GM12872 (cell line): ENCODE results near the gene SZT2.

Source experiments
- TF ChIP-seq, protein P1 (sequence below): IDR thresholded peaks from 3 replicates; pipeline ENCODE4 v1.5.1; 2011; ENCODE audit warnings: low read depth, mild to moderate bottlenecking, low read length, moderate library complexity; ENCODE audit not compliant: insufficient read depth

The SZT2 gene

DNA sequence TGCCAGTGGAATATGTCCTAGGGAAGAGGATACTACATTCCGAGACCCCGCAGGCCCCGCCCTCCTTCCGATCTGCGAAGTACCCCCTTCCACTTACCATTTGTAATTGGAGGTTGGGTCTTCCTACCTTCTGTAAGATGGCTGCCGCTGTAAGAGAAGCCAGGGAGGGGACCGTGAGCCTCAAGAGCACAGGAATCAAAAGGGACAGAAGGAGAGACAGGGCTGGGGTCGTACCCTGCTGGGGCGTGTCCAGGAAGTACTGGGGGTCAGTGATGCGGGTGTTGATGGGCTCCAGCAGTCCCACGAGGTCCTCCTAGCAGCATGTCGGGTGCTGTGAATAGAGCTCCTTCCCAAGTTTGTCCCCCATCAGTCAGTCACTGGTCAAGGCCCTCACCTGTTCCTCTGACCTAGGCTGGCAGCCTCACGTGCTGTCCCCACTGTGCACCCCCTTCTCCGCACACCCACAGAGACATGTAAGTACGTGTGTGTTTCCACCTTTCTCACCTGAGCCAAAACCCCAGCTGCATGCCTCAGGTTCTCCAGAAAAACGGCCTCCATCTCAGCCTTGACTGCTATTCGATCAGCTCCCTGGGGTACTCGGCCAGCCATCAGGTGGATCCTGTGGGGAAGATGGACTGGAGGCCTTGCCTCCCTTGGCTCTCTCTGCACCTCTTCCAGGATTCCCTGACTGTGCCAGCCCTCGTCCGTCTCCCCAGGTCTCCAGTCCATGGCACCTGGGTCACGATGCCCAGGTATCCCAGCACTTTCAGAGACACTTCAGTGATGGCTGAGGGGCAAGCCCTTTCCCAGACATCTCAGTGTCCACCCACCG, 62.2 kb downstream of the SZT2 start:
- TF ChIP-seq, protein P1, sequence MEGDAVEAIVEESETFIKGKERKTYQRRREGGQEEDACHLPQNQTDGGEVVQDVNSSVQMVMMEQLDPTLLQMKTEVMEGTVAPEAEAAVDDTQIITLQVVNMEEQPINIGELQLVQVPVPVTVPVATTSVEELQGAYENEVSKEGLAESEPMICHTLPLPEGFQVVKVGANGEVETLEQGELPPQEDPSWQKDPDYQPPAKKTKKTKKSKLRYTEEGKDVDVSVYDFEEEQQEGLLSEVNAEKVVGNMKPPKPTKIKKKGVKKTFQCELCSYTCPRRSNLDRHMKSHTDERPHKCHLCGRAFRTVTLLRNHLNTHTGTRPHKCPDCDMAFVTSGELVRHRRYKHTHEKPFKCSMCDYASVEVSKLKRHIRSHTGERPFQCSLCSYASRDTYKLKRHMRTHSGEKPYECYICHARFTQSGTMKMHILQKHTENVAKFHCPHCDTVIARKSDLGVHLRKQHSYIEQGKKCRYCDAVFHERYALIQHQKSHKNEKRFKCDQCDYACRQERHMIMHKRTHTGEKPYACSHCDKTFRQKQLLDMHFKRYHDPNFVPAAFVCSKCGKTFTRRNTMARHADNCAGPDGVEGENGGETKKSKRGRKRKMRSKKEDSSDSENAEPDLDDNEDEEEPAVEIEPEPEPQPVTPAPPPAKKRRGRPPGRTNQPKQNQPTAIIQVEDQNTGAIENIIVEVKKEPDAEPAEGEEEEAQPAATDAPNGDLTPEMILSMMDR = no peak

DNA sequence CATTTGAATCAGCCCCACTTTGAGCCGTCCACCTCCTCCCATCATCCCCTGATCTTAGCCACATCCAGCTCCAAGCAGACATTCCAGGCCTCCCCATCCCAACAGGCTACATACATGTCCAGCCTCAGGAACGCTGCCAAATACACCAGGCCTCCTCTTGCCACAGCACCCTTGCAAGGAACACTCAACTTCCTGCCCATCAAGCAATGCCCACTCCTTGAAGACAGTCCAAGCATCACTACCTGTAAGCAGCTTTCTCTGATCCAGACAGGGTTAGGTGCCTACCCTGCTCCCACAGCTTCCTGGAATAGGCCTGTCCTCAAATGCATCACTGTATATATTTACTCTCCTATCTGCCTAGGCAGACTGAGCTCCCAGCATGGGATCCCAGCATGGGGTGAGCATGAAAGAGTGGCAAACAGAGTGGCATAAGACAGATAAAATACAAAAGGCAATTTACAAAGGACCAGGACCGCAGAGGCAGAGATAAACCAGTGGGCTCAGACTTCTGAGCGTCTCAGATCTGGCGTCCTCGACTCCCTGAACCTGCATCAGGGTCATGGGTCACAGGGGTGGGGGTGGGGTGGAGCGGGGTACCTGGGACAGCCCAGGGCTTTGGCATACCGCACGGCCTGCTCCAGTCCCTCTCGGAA, 63.2 kb downstream of the SZT2 start:
- TF ChIP-seq, protein P1 = no peak

DNA sequence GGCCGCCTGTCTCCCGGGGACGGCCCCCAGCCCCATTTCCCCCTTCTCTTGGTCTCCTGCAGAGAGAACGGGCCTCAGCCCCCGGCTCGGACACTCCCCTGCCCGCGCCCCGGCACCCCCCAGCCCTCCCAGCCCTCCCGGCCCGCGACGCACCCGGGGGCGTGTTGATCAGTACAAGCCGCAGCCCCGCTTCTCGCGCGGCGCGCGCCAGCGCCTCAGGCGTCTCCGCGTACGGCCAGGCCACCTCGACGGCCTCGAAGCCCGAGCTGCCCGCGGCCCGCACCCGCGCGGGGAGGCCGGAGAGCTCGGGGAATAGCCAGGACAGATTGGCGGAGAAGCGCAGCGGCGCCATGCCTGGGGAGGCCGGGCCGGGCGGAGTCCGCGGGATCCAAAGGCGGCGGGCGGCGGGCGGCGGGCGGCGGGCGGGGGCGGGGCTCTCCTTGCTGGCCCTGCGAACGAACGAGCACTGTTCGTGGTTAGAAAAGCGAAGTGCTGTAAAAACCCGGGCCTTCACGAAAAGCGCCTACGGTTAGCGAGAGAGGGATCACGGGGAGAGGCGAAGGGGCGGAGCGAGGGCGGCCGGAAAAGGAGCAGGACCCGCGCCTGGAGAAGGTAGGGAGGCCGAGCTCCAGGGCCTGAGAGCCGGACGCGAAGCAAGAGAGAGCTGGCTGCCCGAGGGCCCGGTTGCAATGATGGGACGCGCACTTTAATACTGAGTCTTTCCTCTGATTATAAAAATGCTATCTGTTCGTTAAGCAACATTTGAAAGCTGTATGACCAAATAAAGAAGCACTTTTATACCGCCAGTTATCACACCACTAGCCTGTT, 64.0 kb downstream of the SZT2 start, which contains the start of gene HYI:
TSS of gene HYI (minus strand) at position 490 of the 828 bp plus-strand sequence. CDS start at position 352, 138 bp downstream.
- TF ChIP-seq, protein P1 = no peak

DNA sequence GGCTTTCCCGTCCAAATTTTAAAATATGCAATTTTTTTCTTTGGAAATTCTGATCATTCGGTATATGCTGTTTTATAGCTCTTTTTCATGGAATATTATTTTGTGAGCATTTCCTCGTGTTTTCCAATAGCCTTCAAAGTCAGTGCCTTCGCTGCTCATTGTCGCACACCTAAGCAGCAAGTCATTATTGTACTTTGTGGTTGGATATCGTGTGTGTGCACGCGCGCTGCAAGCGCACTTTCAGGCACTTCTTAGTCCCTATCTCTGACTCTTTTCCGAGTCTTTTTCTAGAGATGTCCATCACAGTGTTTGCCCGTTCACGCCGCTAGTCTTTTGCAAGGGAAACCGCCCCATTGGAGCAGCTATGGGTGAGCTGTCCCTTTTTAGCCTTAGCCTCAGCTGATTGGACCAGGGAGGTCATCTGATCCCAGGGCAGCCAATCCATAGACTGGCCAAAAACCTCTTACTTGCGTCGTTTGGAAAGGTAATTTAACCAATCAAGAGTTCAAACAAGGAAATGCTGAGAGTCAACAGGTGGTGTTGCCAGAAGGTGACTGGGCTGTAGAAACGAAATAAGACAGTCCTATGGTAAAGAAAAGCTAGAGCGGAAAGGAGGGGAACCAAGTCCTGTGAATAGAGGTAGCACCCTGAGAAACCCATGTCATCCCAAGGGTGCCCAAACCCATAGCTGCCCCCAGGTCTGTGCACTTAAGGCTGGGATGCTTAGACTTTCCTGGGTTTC, 64.7 kb downstream of the SZT2 start:
- TF ChIP-seq, protein P1 = no peak

DNA sequence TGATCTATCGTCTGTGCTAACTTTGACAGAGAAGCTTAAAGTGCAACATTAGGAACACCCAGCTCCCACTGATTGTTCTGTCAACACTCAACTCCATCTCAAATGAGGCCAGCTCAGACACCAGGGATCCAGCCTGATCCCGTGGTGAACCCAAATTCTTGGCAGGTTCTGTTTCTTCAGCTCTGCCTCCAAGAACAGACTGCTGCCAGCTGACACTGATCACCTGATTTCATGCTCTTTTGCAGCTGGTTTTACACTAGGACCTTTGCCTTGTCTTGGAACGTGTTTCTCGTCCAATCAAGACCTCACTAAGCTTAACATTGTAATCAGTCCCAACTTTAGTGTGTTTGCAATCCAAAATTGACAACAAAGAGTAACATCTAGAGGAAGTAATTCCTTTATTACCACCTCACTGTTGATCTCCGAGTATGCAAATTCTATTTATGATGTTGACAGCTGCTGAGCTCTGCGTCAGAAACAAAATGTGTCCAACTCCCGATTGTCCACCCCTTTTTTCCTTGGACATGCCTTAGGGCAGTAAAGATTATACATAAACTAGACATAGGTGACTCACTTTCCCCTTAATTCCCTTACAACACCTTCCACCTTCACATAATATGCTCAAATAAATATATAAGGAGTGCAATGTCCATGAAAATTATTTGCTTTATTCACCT, 65.7 kb downstream of the SZT2 start:
- TF ChIP-seq, protein P1 = no peak

DNA sequence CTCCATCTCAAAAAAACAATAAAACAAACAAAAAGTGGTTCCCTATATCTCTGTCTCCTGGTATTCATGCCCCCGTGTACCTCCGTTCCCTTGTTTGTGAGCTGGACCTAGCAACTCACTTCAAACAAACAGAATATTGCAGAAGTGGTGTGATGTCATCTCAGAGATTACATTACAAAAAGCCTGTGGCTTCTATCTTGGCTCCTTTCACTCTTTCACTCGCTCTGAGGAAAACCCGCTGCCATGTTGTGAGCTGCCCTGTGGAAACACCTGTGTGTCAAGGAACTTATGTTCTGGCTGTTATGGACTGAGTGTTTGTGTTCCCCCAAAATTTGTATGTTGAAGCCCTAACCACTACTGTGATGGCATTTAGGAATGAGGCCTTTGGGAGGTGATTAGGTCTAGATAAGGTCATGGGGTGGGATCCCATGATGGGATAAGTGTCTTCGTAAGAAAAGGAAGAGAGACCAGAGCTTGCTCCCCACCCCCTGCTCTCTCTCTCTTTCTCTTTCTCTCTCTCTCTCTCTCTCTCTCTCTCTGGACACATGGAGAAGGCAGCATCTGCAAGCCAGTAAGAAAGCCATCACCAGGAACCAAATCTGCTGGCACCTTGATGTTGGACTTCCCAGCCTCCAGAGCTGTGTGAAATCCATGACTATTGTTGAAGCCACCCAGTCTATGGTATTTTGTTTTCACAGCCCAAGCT, 71.4 kb downstream of the SZT2 start:
- TF ChIP-seq, protein P1 = no peak
